SH-SY5Y (cell line): ENCODE data around the gene KRTAP19-3.

ENCODE experiments used
- GATA2 ChIP-seq: IDR thresholded peaks from 2 replicates; pipeline ENCODE4 v1.6.1; 2011; ENCODE audit warnings: mild to moderate bottlenecking, low read depth, low read length
- GATA3 ChIP-seq: IDR thresholded peaks from 2 replicates; pipeline ENCODE4 v1.6.1; 2011; ENCODE audit warnings: low read depth, mild to moderate bottlenecking, low read length, moderate library complexity

DNA sequence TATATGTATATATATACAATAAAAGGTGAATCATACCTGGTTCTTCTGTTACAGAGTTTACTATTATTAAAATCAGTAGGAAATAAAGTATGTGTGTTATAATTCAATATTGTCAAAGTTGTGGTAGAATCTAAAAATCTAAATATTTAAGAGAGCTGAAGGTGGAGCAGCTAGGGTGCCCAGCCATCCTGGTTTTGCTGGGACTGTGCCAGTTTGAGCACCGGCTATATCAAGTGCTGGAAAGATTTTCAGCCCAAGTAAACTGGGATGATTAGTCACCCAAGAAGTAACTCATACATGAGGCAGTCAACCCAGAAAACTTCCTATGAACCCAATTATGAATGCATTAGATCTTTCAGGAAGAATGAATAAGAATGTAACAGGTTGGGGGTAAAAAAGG is 27.1 kb upstream of the KRTAP19-3 start:
- no peak for TF ChIP-seq GATA2
- no peak for TF ChIP-seq GATA3
